Measurements from ENCODE around the gene KRT3.
"Not testable (repeated sequence)": the region's sequence is repeated elsewhere in the genome, so short reads cannot be mapped to it uniquely, and the experiment has no call there.

KRT3 gene

GRCh38 chr12:52777566-52777965 lies 18.4 kb downstream of the KRT3 start:
- no peak for DNase-seq

DNA sequence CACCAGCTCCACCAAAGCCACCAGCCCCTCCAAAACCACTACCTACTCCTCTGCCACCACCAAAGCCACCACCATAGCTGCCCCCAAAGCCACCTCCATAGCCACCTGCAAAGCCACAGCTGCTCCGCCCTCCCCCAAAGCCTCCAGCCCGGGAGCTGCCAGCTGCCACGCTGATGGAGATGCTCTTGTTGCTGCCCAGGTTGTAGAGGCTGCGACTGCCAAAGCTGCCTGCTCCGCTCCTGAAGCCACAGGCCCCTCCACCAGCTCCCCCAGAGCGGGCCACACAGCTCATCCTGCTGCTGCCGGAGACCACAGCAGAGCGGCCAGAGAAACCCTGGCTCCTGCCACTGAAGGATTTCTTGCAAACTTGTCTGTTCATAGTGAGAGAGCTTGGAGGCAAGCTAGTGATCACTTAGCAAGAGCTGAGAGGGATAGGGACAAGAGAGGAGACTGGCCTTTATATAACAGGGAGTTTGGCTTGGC lies 19.0 kb downstream of the KRT3 start, which contains the start of gene KRT76:
Gene KRT76, minus strand, starts transcription at position 433 of the 483 bp plus-strand sequence. Its CDS starts 54 bp downstream, at position 379.
- no peak for DNase-seq

GRCh38 chr12:52776435-52776834 lies 19.5 kb downstream of the KRT3 start:
- DNase-seq: no peak

DNA sequence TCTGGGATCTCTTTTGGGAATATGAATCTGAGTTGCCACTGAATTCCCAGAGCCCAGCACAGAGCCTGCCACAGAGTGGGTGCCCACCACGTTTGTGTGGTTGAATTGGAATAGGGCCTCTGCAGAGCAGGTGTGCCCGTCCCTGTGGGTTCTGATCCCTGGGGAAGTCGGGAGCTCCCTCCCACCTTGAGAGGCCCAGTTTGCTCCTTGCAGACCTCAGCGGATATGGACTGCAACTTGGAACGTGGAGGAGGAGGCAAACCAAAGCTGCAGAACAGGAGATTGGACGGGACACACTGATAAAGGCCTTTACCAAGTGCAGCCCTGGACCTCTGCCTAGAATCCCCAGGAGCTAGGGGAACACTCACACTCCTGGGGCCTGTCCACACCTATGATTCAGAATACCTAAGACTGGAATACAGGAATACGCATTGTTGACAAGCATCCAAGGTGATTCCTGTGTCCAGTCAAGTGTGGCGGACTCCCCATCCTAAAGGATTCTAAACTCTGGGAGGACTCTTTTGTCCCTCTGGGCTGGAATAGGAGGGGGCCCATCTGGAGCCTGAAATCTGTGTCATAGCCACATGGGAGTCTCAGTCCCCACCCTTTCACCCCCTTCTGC lies 21.2 kb downstream of the KRT3 start:
- no peak for DNase-seq

- DNase-seq: no peak
Observed at GRCh38 chr12:52772772-52773171, 23.1 kb downstream of the KRT3 start.

DNA sequence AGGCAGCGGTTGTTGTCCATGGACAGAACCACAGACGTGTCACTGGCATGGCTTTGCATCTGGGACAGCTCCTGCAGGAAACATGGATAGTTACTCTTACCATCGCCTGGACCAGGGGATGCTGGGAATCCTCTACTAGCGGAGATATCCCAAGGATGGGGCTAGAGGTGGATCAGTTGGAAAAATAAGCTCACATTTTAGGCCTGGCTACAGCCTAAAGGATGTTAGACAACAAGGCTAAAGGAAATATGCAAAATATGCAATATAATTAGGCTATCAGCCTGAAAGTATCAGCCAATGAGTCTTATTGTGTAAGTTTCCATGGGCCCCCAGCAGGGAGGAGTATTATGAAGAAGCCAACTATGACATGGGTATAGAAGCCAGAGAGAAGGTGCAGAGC lies 23.7 kb downstream of the KRT3 start:
- no peak for DNase-seq

DNA sequence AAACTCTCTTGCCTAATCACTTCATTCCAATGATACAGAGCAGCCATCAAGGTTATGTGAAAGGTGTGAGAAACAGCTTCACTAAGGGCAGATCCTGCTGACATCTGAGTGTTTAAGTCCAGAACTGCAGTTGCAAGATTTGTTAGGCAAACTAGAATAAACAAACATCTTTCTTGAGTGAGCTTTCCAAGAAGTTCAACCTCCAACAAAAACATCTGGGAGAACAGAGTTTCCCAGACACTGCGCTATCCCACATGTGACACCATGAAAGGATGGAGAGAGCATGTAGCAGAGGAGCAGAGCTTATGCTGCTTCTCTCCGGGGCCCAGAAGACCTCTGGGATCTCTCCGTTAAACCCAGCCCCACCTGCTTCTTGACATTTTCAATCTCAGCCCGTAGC lies 24.4 kb downstream of the KRT3 start:
- DNase-seq: no peak

DNA sequence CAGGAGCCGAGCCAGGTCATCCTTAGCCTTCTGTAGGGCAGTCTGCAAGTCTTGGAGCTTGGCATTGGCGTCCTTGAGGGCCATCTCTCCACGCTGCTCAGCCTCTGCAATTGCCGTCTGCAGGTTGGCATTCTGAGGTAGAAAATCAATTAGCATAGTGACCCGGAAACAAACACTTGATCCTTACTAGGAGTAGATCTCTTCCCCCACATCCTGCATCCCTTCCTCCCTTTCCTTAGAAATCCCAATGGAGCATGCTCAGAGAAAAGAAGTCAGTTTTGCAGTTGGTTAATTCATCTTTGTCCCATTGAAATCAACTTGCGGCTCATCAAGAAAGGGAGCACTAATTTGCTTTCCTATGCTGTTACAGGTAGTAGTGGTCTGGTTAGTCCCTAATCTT lies 24.8 kb downstream of the KRT3 start:
- DNase-seq: no peak

- no peak for DNase-seq
Observed at GRCh38 chr12:52769946-52770345, 26.0 kb downstream of the KRT3 start.

- no peak for DNase-seq
Observed at GRCh38 chr12:52769354-52769753, 26.6 kb downstream of the KRT3 start.

DNA sequence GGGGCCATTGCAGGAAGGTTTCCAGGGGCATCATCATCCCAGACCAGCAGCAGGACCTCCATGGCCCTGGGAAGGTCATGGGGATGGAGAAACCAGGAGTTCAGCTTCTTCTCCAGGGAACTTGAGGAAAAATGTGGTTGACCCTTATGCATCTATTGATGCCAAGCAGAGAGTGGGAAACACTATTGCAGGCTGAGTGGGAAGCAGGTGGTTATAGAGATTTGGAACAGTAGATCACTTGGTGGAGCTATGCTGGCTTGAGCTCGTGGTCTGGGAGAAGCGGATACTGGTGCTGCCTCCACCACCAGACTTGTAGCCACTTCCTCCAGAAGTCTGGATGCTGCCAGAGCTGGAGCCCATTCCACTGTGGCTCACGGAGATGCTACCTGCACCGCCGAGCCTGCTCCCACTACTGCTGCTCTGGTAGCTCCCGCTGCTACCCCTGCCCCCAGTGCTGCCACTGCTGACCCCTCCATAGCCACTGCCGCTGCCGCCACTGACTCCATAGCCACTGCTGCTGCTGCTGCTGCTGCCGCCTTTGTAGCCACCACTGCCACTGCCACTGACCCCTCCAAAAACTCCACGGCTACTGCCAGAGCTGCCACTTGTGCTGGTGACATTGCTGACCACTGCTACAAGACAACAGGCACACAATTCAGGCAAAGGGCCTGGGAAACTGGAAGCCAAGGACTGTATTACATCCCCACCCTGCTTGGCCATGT lies 27.3 kb downstream of the KRT3 start:
- DNase-seq: no peak

GRCh38 chr12:52767427-52767826 lies 28.5 kb downstream of the KRT3 start:
- DNase-seq: no peak

- no peak for DNase-seq
Observed at GRCh38 chr12:52767020-52767379, 28.9 kb downstream of the KRT3 start.

DNA sequence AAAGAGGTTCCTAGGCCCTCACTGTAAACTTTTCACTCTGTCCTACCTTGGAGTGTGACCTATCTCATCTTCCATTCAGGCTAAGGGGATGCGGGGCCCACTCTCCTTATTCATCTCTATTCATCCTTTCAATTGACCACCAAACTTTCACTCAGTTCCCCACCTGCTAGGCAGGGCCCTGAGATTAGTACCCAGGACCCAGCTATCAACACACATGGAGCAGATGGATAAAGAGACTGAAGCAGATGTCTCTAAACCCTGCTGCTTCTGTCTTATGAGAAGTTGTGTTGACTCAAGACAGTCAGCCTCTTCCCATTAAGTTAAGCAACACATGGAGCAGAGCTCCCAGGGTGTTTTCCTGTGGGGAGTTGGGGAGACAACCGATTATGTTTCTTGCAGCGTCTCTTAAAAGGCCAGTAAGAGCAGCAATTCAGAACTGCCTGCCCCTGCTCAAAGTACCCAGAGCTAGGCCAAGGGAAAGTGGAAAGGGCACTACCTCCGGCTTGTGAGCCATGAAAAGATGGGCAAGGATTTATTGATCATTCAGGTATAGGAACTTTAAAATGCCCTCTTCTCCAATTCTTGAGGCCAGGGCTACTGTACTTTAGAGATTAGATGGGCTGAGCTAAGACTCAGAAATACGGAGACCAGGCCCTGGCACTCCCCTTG lies 29.4 kb downstream of the KRT3 start:
- no peak for DNase-seq

GRCh38 chr12:52765702-52766101 lies 30.2 kb downstream of the KRT3 start:
- DNase-seq: no peak

- DNase-seq: no peak
Observed at GRCh38 chr12:52763991-52764390, 31.9 kb downstream of the KRT3 start.

DNA sequence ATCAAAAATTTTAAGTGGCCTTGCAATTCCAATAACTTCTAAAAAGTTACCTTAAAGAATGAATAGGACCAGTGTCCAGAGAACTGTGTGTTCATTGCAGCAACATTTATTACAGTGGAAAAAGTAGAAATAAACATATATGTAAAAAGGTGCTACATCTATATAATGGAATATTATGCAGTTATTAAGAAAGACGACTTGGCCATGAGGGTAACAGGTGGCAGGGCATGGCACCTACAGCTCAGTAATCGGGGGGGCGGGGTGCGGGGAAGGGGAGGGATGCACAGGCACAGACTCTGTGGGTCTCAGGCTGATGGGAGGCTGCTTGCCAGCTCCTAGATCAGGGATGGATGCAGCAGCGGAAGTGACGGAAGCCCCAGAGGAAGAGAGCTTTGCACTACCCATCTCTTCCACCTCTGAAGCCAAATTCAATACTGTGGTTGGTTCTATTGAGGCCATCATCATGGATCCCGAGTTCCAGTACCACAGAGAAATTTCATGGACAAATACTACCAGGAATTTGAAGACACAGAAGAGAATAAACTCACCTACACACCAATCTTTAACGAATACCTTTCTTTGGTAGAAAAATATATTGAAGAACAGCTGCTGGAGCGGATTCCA lies 32.8 kb downstream of the KRT3 start:
- no peak for DNase-seq

DNA sequence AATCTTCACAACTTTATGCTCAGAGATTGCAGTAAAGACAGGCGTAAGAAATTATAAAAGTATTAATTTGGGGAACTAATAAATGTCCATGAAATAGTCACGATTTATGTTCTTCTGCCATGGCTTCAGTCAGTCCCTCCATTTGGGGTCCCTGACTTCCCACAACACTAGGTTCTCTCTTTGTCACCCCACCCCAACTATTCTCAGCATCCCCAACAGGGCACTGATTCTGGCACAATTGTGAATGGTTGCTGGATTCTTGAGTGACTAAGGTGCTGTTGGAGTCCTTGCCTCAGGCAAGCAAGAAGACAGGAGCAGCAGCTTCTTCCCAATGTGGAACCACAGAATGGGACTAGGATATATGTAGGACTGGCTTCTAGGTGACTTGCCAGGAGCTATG lies 34.1 kb downstream of the KRT3 start:
- DNase-seq: no peak

DNA sequence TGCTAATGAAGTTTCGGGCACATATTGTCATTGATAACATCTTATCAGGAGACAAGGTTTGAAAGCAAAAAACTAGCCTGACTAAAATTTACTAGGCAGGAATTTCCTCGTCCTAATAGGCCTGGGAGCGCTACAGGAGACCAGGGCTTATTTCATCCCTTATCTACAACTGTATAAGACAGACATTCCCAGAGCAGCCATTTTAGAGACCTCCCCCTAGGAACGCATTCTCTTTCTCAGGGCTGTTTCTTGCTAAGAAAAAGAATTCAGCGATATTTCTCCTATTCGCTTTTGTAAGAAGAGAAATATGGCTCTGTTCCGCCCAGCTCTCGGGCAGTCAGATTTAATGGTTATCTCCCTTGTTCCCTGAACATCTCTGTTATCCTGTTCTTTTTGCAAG lies 34.7 kb downstream of the KRT3 start:
- DNase-seq: not testable (repeated sequence)

DNA sequence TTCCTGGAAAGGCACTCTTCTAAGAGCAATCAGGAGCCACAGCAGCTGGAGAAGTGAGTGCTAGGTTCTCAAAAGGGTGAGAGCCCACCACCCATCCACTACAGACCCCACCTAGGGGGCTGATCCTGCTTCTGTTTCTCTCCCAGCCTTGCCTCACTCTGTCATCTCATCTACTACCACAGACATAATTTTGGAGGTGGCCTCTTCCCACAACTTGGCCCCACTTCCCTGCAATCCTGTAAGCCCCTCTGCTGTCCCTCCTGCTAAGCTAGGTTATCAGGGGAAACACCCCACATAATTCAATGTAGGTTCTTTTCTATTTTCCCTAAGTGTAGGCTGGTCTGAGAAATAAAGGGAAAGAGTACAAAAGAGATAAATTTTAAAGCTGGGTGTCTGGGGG lies 35.3 kb downstream of the KRT3 start:
- no peak for DNase-seq

DNA sequence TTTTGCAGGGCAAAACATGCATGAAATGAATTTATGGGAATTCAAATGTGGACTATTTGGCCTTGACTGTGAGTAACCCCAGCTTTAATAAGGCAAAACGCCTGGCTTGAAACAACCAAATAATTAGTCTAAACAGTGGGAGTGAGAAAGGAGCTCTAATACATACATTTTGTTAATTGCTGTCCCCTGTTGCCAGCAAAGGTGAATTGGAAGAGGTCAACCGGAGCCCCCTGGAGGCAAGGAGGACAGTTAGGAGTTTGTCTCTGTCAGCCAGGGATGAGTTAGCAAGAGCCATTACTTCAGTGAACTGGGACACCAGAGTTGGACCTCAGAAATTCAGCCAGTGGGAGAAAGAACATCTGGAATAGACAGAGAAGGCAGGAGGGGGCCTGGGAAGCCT lies 36.2 kb downstream of the KRT3 start:
- no peak for DNase-seq

DNA sequence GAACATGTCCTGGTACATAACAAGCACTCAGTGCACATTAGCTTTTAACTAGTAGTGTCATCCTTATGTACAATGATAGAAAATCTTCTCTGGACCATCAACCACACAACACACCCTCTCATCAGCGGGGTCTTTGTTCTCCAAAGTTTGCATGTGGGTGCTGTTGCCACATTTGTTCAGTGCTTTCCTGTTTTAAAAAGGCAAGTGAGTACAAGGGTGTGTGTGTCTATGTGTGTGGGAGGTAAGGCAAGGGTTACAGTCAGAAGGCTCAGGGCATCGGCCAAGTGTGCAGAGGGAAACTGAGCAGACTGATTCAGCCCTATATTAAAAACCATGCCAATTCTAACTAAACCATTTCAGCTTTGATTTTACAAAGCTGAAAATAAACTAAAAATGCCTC lies 36.7 kb downstream of the KRT3 start:
- DNase-seq: no peak

GRCh38 chr12:52757449-52758176 lies 38.3 kb downstream of the KRT3 start:
- DNase-seq: no peak

Measured in NCI-H146 (cell line).